HepG2 (cell line): ENCODE measurements around the gene CTDSP1. TPM values are rescaled to one million over a fixed set of nuclear protein-coding genes. Genes with fewer than 3 reads are reported as not detected.

Experiments
- DMTF1 ChIP-seq: sonication (generic); formaldehyde crosslinking; IDR thresholded peaks from 2 replicates; pipeline ENCODE4 v1.4.0; 2020; ENCODE audit warnings: mild to moderate bottlenecking, missing genetic modification reagents
- FOXA3 ChIP-seq: IDR thresholded peaks from 2 replicates; pipeline ENCODE4 v1.6.1; 2016; ENCODE audit warnings: missing genetic modification reagents, missing compliant biosample characterization
- HBP1 ChIP-seq: IDR thresholded peaks from 2 replicates; pipeline ENCODE4 v1.6.1; 2016; ENCODE audit warnings: low read depth, control low read depth
- MEIS1 ChIP-seq: sonication (generic); formaldehyde crosslinking; IDR thresholded peaks from 2 replicates; pipeline ENCODE4 v1.9.0; 2021; ENCODE audit warnings: mild to moderate bottlenecking, missing genetic modification reagents, moderate library complexity, borderline replicate concordance
- RBM39 ChIP-seq: fragments of 200-400 bp; formaldehyde crosslinking; IDR thresholded peaks from one replicate; pipeline ENCODE4 v1.6.1; 2018; ENCODE audit warnings: antibody characterized with exemption, mild to moderate bottlenecking, low read depth, low read length; ENCODE audit not compliant: poor library complexity, severe bottlenecking
- REXO4 ChIP-seq: sonication (generic); formaldehyde crosslinking; IDR thresholded peaks from 2 replicates; pipeline ENCODE4 v1.8.0; 2022; ENCODE audit warnings: missing genetic modification reagents, mild to moderate bottlenecking, borderline replicate concordance
- SP5 ChIP-seq: IDR thresholded peaks from 2 replicates; pipeline ENCODE4 v1.6.1; 2016; ENCODE audit warnings: low read depth, borderline replicate concordance
- SPEN ChIP-seq: sonication (generic); formaldehyde crosslinking; IDR thresholded peaks from 2 replicates; pipeline ENCODE4 v1.5.1; 2020; ENCODE audit warnings: low read depth, mild to moderate bottlenecking, missing genetic modification reagents
- SRSF9 ChIP-seq: fragments of 200-400 bp; formaldehyde crosslinking; IDR thresholded peaks from 2 replicates; pipeline ENCODE4 v1.6.1; 2018; ENCODE audit warnings: borderline replicate concordance, mild to moderate bottlenecking, low read depth, low read length; ENCODE audit not compliant: insufficient read depth, poor library complexity, severe bottlenecking
- TP53 ChIP-seq: sonication (generic); formaldehyde crosslinking; conservative IDR thresholded peaks from 2 replicates; pipeline ENCODE4 v1.4.0; 2020; ENCODE audit warnings: missing genetic modification reagents
- U2AF1 ChIP-seq: fragments of 200-400 bp; formaldehyde crosslinking; optimal IDR thresholded peaks from 2 replicates; pipeline ENCODE3; 2017; ENCODE audit warnings: mild to moderate bottlenecking, low read depth, low read length
- ZBTB26 ChIP-seq: IDR thresholded peaks from 2 replicates; pipeline ENCODE4 v1.6.1; 2016; ENCODE audit warnings: missing compliant biosample characterization, missing genetic modification reagents, borderline replicate concordance
- ZBTB34 ChIP-seq: sonication (generic); formaldehyde crosslinking; IDR thresholded peaks from 2 replicates; pipeline ENCODE4 v1.8.0; 2022; ENCODE audit warnings: mild to moderate bottlenecking, missing genetic modification reagents
- ZBTB42 ChIP-seq: sonication (generic); formaldehyde crosslinking; IDR thresholded peaks from 2 replicates; pipeline ENCODE4 v1.5.0; 2020; ENCODE audit warnings: mild to moderate bottlenecking, missing genetic modification reagents
- ZFYVE20 ChIP-seq: sonication (generic); formaldehyde crosslinking; IDR thresholded peaks from 2 replicates; pipeline ENCODE4 v1.8.0; 2023; ENCODE audit warnings: low read depth, mild to moderate bottlenecking, moderate library complexity, missing genetic modification reagents, borderline replicate concordance
- ZNF101 ChIP-seq: sonication (generic); formaldehyde crosslinking; IDR thresholded peaks from 2 replicates; pipeline ENCODE4 v1.4.0; 2020; ENCODE audit warnings: mild to moderate bottlenecking, low read depth, missing genetic modification reagents, borderline replicate concordance
- ZNF570 ChIP-seq: sonication (generic); formaldehyde crosslinking; IDR thresholded peaks from 2 replicates; pipeline ENCODE4 v1.4.0; 2020; ENCODE audit warnings: mild to moderate bottlenecking, missing genetic modification reagents, borderline replicate concordance
- ZNF577 ChIP-seq: sonication (generic); formaldehyde crosslinking; IDR thresholded peaks from 2 replicates; pipeline ENCODE4 v1.4.0; 2020; ENCODE audit warnings: mild to moderate bottlenecking, low read depth, missing genetic modification reagents, borderline replicate concordance
- ZNF772 ChIP-seq: sonication (generic); formaldehyde crosslinking; IDR thresholded peaks from 2 replicates; pipeline ENCODE4 v1.5.0; 2020; ENCODE audit warnings: mild to moderate bottlenecking, missing genetic modification reagents
- ZNF780A ChIP-seq: sonication (generic); formaldehyde crosslinking; IDR thresholded peaks from 2 replicates; pipeline ENCODE4 v1.8.0; 2022; ENCODE audit warnings: mild to moderate bottlenecking, missing genetic modification reagents, moderate library complexity
- polyA plus RNA-seq, 8 experiments: library from polyadenylated mRNA; depleted of rRNA in 3 of 8; stranded (reverse) in 7 of 8; unstranded in 1 of 8; fragments of >200 nt; fragmentation: Illumina TruSeq in 4 of 8; extraction: Trizol in 4 of 8; gene quantifications; 2 replicates each; pipeline versions ENCODE4 v1.2.1 to v1.2.3, GENCODE V29; 2011 to 2016; ENCODE audit warnings: low read depth in 4 of 8, missing spikeins in 1 of 8, mixed read lengths in 1 of 8; ENCODE audit not compliant: insufficient read depth in 1 of 8
- total RNA-seq, 5 experiments: library from RNA; depleted of rRNA; stranded (reverse); fragments of >200 nt; fragmentation: Illumina TruSeq; extraction: Trizol; gene quantifications; 2 replicates each; pipeline ENCODE4 v1.2.3, GENCODE V29; 2016; ENCODE audit warnings: low read depth in 1 of 5

CTDSP1 gene
- total and polyA plus RNA-seq, 2 of the 13 experiments (the other 11 are each of a cell fraction or from before 2014, with no cell fraction given) = 91.0 to 268 TPM

GRCh38 chr2:218418717-218419458 is 19.2 kb downstream of the CTDSP1 start, which contains the start of gene VIL1 (continued):
- no peak for TF ChIP-seq SRSF9
- TF ChIP-seq FOXA3 (CRISPR knock-in tag) = peak; percentile 55; the same call in 1 of the 2 replicates
- TF ChIP-seq U2AF1 = peak; percentile 74
- TF ChIP-seq ZBTB26 (CRISPR knock-in tag) = peak; percentile 88; the same call in 1 of the 2 replicates
- TF ChIP-seq DMTF1 (CRISPR knock-in tag) = no peak
- peak; percentile 78; the same call in 1 of the 2 replicates for TF ChIP-seq MEIS1 (CRISPR knock-in tag)
- no peak for TF ChIP-seq ZNF780A (CRISPR knock-in tag)
- TF ChIP-seq TP53 = no peak
- TF ChIP-seq ZNF570 (CRISPR knock-in tag) = no peak
- peak; percentile 39 for TF ChIP-seq RBM39
- peak; percentile 82 for TF ChIP-seq SP5 (CRISPR knock-in tag)
- TF ChIP-seq ZNF772 (CRISPR knock-in tag) = peak; percentile 86
- TF ChIP-seq ZBTB34 (CRISPR knock-in tag) = no peak
- TF ChIP-seq ZFYVE20 (CRISPR knock-in tag) = no peak
- TF ChIP-seq ZBTB42 (CRISPR knock-in tag) = peak; percentile 58; the same call in 1 of the 2 replicates
- TF ChIP-seq REXO4 (CRISPR knock-in tag) = no peak
- TF ChIP-seq ZNF577 (CRISPR knock-in tag) = no peak
- TF ChIP-seq SPEN = peak; percentile 72; the same call in 1 of the 2 replicates
- TF ChIP-seq ZNF101 = no peak
- no peak; the same call in none of the 2 replicates for TF ChIP-seq HBP1 (CRISPR knock-in tag)
